Tibial artery (tissue), 4 donors: Measurements from ENCODE around the gene SEC24C.

ENCODE experiments used
- DNase-seq, 2 donors: peaks; one replicate each; pipeline ENCODE4 v3.0.0-alpha.2; 2019
- H3K27ac ChIP-seq, 2 donors: fragments of 200-600 bp; sonication (generic) in 1 of 2; 1 replicate in 1 of 2; 2 replicates in 1 of 2; pipeline ENCODE4 v1.5.1; 2018 to 2019; ENCODE audit warnings: mild to moderate bottlenecking in 1 of 2
- H3K27me3 ChIP-seq, 2 donors: fragments of 200-600 bp; sonication (generic) in 1 of 2; one replicate each; pipeline versions ENCODE4 v1.5.1 to v1.6.0; 2016 to 2019
- H3K36me3 ChIP-seq, 3 donors: fragments of 200-600 bp; sonication (generic) in 2 of 3; one replicate each; pipeline ENCODE4 v1.5.1; 2016 to 2019; ENCODE audit warnings: mild to moderate bottlenecking in 2 of 3
- H3K4me1 ChIP-seq, 4 donors: fragments of 200-600 bp; sonication (generic) in 2 of 4; 1 replicate in 3 of 4; 2 replicates in 1 of 4; pipeline ENCODE4 v1.5.1; 2016 to 2019
- H3K4me3 ChIP-seq, 2 donors: fragments of 200-600 bp; sonication (generic) in 1 of 2; 1 replicate in 1 of 2; 2 replicates in 1 of 2; pipeline ENCODE4 v1.5.1; 2018 to 2019; ENCODE audit warnings: mild to moderate bottlenecking in 2 of 2
- H3K9me3 ChIP-seq, 3 donors: fragments of 200-600 bp; sonication (generic) in 1 of 3; one replicate each; pipeline ENCODE4 v1.5.1; 2016 to 2019
- intact Hi-C: fragments of 100-400 bp; cut with DNase I; formaldehyde crosslinking; loops from one replicate; pipeline ENCODE4 v1.15.0; 2023; ENCODE audit warnings: low total_unique reads
- TF ChIP-seq, protein P1 (sequence below), 2 experiments: fragments of 200-600 bp in 1 of 2; fragments of 450-650 bp in 1 of 2; IDR thresholded peaks; one replicate each; pipeline ENCODE4 v1.5.1; 2017 to 2019; ENCODE audit warnings: antibody characterized with exemption in 2 of 2, mild to moderate bottlenecking in 1 of 2, moderate library complexity in 1 of 2

Gene SEC24C

DNA sequence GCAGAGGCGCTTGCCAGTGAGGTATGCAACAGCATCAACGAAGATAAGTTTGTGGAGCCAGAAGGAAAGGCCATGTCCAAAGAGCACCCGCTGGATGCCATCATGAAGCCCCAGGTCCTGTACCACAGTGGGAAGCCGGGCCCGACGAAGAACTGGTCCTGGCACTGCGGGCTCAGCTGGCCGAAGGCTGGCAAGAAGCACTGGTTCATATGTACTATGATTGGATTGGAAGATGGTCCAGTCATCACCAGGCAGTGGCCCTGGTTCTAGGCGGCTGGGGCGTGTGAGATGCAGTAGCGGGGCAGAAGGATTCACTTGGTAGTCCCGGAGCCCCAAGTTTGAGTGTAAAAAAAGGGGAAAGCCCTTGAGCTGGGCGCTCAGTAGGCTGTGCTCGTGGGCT lies 63.3 kb downstream of the SEC24C start:
- TF ChIP-seq, protein P1, sequence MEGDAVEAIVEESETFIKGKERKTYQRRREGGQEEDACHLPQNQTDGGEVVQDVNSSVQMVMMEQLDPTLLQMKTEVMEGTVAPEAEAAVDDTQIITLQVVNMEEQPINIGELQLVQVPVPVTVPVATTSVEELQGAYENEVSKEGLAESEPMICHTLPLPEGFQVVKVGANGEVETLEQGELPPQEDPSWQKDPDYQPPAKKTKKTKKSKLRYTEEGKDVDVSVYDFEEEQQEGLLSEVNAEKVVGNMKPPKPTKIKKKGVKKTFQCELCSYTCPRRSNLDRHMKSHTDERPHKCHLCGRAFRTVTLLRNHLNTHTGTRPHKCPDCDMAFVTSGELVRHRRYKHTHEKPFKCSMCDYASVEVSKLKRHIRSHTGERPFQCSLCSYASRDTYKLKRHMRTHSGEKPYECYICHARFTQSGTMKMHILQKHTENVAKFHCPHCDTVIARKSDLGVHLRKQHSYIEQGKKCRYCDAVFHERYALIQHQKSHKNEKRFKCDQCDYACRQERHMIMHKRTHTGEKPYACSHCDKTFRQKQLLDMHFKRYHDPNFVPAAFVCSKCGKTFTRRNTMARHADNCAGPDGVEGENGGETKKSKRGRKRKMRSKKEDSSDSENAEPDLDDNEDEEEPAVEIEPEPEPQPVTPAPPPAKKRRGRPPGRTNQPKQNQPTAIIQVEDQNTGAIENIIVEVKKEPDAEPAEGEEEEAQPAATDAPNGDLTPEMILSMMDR (IDR thresholded peaks at IDR 0.05), result no peak
- no peak overlapping the region for H3K27ac ChIP-seq
- H3K9me3 ChIP-seq, result no peaks in the 10 kb centered on the region
- H3K4me3 ChIP-seq, result no peak overlapping the region
- H3K4me1 ChIP-seq, result peaks cover 0 to 27% (median 17%) of the 10 kb centered on the region in 4 donors
- no peak for DNase-seq
- intact Hi-C loops, result no loop called here
- H3K27me3 ChIP-seq, result no peaks in the 10 kb centered on the region
- peaks cover 47 to 69% (median 59%) of the 10 kb centered on the region in 3 donors for H3K36me3 ChIP-seq

DNA sequence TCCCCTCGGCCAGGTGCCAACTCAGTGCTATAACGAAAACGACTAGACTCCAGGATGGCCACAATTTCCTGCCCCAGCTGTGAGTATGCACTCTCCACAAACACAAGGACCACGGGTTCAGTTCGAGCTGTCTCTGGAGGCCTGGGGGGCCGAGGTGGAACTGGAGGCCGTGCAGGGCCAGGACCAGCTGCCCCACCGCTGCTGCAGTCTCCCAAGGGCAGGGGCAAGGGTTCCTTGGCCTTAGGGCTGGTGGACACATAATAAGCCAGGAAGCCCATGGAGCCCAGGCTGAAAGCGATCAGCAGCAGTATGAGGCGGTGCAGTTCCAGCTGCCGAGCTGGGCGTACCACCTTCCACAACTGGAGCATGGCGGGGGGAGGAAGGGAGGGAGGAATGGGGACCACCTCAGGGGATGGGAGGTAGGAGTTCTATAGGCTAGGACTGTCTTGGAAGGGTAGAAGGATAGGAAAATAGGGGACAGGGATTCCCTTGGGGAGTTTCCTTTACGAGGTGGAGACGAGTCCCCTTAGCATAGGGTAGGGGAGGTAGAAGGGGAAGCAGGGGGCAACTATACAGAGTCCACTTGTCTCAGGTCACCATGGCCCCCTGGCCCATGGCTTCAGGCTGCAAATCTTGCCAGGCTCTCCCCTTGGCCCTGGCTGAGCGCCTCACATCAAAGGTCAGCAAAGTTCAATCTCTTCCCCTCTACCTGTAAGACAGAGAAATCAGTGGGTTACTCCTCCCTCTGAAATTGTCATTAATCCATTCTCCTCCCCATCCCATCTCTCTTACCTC lies 64.0 kb downstream of the SEC24C start:
- Histone ChIP-seq H3K4me1 (peaks cover 0 to 27% (median 17%) of the 10 kb centered on the region in 4 donors), H3K27ac (no peak overlapping the region), H3K27me3 (no peaks in the 10 kb centered on the region), H3K9me3 (no peaks in the 10 kb centered on the region), H3K36me3 (peaks cover 44 to 69% (median 52%) of the 10 kb centered on the region in 3 donors), H3K4me3 (no peak overlapping the region)
- intact Hi-C loops, result no loop called here
- TF ChIP-seq, protein P1 (IDR thresholded peaks at IDR 0.05), result no peak
- no peak for DNase-seq

DNA sequence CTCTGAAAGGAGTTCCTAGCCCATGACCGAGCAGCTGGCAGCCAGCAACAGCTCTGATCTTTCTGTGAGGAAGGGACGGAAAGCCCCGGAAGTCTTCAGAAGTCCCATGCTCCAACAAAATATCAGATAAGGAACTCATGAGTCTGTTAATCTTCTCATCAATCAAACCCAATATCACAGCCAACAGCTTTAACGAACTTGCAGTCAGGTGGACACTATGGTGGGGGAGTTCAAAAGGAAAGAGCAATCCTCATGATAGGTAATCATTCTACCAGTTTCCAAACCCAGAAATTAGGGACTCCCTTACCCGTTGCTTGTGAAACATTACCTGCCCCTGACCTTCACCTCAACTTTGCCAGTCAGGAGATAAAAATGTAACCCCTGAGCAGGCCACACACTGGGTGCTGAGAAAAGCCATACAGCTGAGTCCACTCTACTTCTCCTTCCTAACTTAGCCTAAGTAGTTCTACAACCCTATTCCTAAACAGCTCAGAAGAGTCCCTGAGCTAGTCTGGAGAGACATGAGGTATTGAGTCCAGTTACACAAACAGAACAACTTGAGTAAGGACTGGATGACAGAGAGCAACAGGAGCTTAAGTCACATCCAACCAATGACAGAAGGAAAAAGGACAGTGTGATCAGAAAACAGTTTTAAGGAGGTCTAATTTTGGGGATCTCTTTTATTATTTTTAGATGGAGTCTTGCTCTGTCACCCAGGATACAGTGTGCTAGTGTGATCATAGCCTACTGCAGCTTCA lies 65.1 kb downstream of the SEC24C start:
- DNase-seq, result no peak
- intact Hi-C loops, result no loop called here
- H3K4me1 ChIP-seq, result peaks cover 0 to 27% (median 17%) of the 10 kb centered on the region in 4 donors

DNA sequence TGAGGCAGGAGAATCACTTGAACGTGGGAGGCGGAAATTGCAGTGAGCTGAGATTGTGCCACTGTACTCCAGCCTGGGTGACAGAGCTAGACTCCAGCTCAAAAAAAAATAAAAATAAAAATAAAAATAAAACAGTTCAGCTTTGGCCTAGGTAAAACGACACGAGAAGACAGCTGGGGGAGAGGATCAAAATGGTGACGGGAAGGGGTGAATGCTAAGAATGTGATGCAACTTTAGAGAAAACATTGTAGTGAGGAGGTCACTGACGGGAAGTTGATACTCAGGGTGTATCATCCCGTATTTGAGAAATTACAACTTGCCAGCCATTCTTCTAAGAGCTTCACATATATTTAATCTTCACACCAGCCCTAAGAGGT lies 66.2 kb downstream of the SEC24C start:
- peaks cover 0 to 27% (median 17%) of the 10 kb centered on the region in 4 donors for H3K4me1 ChIP-seq
- TF ChIP-seq, protein P1 (IDR thresholded peaks at IDR 0.05), result no peak
- peak overlapping the region; percentile 93 to 94 for H3K27ac ChIP-seq
- H3K9me3 ChIP-seq, result no peaks in the 10 kb centered on the region
- intact Hi-C loops, result no loop called here
- H3K36me3 ChIP-seq, result peaks cover 47 to 69% (median 49%) of the 10 kb centered on the region in 3 donors
- H3K4me3 ChIP-seq, result peak overlapping the region; percentile 84 to 86
- no peak for DNase-seq
- H3K27me3 ChIP-seq, result no peaks in the 10 kb centered on the region

More for the DNA sequence above, 65.1 kb downstream of the SEC24C start:
- H3K4me3 ChIP-seq, result no peak overlapping the region
- TF ChIP-seq, protein P1 (IDR thresholded peaks at IDR 0.05), result no peak
- no peaks in the 10 kb centered on the region for H3K27me3 ChIP-seq
- no peaks in the 10 kb centered on the region for H3K9me3 ChIP-seq
- no peak overlapping the region for H3K27ac ChIP-seq
- peaks cover 47 to 69% (median 48%) of the 10 kb centered on the region in 3 donors for H3K36me3 ChIP-seq

DNA sequence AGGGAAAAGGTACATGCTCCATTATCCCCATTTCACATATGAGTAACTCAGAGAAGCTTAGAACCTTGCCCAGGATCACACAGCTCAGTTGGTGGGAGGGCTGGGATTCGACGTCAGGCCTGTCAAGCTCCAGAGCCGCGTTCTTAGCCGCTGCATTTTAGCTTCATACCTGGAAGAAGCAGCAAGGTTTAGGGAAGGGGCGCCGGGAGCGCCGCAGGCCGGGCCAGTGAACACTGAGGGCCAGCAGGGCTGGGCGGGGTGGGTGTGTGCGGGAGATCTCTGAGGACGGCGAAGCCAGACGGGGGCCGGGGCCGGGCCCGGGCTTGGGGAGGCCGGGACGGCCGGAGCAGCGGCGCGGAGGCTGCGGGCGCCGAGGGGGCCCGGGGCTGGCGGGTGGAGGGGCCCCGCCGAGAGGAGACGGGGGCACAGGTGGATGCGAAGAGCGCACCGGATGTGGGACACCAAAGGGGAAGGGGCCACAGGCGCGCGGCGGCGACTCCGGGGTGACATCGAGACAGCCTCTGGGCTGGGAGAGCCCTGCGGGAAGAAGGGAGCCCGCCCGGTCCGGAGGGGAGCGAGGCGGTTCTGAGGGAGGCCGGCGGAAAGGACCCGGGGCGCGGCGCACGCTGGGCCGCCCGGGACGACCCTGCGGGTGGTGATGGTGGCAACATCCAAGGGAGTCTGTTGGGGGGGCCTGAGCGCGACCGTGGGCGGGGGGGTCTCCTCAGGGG lies 66.7 kb downstream of the SEC24C start:
- H3K4me3 ChIP-seq, result peak overlapping the region; percentile 84 to 86
- intact Hi-C loops, result no loop called here
- H3K27me3 ChIP-seq, result no peaks in the 10 kb centered on the region
- peaks cover 0 to 27% (median 17%) of the 10 kb centered on the region in 4 donors for H3K4me1 ChIP-seq
- H3K9me3 ChIP-seq, result no peaks in the 10 kb centered on the region
- H3K36me3 ChIP-seq, result peaks cover 47 to 69% (median 49%) of the 10 kb centered on the region in 3 donors
- TF ChIP-seq, protein P1 (IDR thresholded peaks at IDR 0.05), result no peak
- H3K27ac ChIP-seq, result peak overlapping the region; percentile 93 to 94
- no peak for DNase-seq
